GM06990 (cell line): ENCODE results near the gene MIGA1.

Experiments
- DNase-seq: peaks from one replicate; pipeline ENCODE4 v3.0.0-alpha.2; 2011; ENCODE audit not compliant: insufficient read length; ENCODE audit errors: extremely low read depth
- H3K27me3 ChIP-seq: replicated peaks from 2 replicates; pipeline ENCODE4 v1.6.0; 2011; ENCODE audit warnings: low read length; ENCODE audit not compliant: control insufficient read depth, insufficient read depth
- H3K36me3 ChIP-seq: 2 replicates; pipeline ENCODE4 v1.5.1; 2011; ENCODE audit warnings: low read length; ENCODE audit not compliant: control insufficient read depth, insufficient read depth
- H3K4me3 ChIP-seq: replicated peaks from 2 replicates; pipeline ENCODE4 v1.5.1; 2011; ENCODE audit warnings: low read depth, mild to moderate bottlenecking, control low read depth, low read length
- TF ChIP-seq, protein P1 (sequence below): IDR thresholded peaks from 2 replicates; pipeline ENCODE4 v1.5.1; 2011; ENCODE audit warnings: low read length, control low read depth, mild to moderate bottlenecking, inconsistent platforms; ENCODE audit not compliant: insufficient read depth, poor library complexity, severe bottlenecking

The MIGA1 gene

DNA sequence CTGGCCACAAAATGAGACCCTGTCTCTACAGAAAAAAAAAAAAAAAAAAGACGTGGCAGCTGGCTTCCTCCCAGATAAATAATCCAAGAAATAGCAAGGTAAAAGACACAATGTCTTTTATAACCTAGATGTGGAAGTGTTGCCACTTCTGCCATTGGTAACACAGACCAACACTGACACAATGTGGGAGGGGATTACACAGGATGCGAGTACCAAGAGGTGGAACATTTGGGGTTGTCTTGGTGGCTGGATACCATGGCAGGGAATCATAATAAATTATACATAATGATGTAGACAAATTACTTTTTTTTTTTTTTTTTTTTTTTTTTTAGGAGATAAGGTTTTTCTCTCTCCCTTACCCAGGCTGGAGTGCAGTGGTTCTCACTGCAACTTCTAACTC lies 103.0 kb downstream of the MIGA1 start:
- Histone ChIP-seq H3K27me3 (no peaks in the 10 kb centered on the region), H3K4me3 (no peak overlapping the region), H3K36me3 (no peaks in the 10 kb centered on the region; the same call in 1 of the 2 replicates)
- TF ChIP-seq, protein P1, sequence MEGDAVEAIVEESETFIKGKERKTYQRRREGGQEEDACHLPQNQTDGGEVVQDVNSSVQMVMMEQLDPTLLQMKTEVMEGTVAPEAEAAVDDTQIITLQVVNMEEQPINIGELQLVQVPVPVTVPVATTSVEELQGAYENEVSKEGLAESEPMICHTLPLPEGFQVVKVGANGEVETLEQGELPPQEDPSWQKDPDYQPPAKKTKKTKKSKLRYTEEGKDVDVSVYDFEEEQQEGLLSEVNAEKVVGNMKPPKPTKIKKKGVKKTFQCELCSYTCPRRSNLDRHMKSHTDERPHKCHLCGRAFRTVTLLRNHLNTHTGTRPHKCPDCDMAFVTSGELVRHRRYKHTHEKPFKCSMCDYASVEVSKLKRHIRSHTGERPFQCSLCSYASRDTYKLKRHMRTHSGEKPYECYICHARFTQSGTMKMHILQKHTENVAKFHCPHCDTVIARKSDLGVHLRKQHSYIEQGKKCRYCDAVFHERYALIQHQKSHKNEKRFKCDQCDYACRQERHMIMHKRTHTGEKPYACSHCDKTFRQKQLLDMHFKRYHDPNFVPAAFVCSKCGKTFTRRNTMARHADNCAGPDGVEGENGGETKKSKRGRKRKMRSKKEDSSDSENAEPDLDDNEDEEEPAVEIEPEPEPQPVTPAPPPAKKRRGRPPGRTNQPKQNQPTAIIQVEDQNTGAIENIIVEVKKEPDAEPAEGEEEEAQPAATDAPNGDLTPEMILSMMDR, result no peak
- no peak for DNase-seq

DNA sequence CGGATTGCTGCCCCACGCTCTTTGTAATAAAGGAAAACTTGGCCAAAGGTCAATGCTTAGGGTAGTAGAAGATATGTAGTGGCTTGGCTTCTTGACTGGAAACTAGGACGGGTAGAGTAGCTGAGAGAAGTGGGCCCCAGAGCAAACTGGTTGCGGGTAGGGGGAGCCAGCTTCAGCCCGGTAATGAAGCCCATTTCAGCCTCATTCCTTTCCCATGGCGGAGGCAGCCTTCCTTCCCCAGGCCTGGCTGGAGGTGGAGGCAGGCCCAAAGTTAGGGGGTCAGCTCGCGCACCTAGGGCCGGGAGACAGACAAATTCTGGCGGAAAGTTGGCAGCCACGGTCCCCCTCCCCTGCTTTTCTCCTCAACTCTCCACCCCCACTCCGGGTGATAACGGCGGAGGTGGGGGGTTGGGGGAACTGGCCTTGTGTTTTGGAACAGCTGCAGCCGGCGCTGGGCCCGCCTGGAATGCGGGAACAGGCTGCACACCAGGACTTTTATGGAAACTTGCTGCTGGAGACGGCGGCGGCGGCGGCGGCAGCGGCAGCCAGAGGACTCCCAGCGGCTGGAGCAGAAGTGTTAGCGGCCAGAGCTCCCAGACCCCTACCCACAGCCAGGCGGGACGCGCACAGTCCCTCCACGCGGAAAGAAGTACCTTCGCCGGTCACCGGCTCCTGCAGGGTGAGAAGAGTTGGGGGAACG lies 108.8 kb downstream of the MIGA1 start, which contains the start of gene NEXN:
NEXN (plus strand) TSS at position 544 of the 700 bp plus-strand sequence. CDS start 27,483 bp downstream, outside the sequence.
- peak; percentile 5 for DNase-seq
- Histone ChIP-seq H3K27me3 (no peaks in the 10 kb centered on the region), H3K36me3 (no peaks in the 10 kb centered on the region; the same call in 1 of the 2 replicates), H3K4me3 (peak within 1 kb of the TSS; percentile 63)
- TF ChIP-seq, protein P1, result no peak

DNA sequence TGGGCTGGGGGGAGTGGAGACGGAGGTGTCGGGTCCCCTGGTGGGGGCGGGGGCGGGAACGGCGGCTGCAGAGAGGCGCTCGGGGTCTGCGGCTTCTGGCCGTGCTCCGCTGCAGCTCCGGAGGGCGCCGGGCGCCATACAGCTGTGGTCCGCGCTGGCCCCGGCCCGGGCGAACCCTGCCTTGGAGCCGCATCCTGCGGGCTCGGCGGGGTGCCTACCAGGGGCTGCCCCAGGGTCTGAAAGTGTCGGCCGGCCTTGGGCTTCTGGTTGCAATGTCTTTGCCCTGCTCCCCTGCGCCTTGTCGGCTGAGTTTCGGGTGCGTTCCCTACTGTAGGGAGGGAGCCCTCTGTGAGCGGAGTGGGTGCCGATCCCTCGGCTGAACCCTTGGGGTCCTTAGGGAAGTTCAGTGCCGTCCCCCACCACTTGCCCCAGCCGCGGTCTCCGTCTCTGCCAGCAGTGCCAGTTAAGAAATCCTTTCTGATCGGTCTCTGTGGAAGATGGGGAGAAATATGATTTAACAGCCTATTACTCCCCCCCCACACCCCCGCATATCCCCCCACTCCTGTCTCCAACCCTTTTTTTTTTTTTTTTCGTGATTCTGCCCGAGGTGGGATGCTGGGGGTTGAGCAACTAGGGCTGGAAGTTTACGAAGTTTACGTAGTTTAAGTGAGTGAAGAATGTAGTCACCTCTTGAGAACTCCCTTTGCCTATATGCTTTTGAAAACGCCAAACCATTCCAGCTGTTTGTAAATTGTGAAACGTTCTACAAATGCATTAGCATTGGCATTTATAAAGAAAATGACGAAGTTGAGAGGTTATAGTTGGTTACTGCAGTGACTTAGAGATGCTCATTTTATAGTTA lies 109.6 kb downstream of the MIGA1 start:
- peak; percentile 36 for DNase-seq
- Histone ChIP-seq H3K27me3 (no peaks in the 10 kb centered on the region), H3K36me3 (no peaks in the 10 kb centered on the region; the same call in 1 of the 2 replicates), H3K4me3 (peak overlapping the region; percentile 63)
- TF ChIP-seq, protein P1, result no peak

DNA sequence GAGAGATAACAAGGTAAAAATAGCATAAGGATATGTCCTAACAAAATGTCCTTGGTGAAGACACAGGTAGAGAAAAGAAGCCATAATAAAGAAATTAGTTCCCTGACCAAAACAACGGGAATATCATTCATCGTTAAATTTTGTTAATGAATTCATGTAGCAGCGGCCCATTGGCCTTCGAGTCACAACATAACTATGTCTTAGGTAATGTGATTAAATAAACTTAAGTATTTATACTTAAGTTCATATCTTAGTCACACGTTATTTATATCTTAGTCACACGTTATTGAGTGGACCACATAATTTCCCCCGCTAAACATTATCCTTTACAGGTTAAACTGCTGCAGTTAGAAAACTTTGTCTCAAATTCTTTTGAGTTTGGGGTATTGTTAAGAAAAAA lies 110.2 kb downstream of the MIGA1 start:
- TF ChIP-seq, protein P1, result no peak
- Histone ChIP-seq H3K36me3 (no peaks in the 10 kb centered on the region; the same call in 1 of the 2 replicates), H3K27me3 (no peaks in the 10 kb centered on the region), H3K4me3 (no peak overlapping the region)
- DNase-seq, result no peak

DNA sequence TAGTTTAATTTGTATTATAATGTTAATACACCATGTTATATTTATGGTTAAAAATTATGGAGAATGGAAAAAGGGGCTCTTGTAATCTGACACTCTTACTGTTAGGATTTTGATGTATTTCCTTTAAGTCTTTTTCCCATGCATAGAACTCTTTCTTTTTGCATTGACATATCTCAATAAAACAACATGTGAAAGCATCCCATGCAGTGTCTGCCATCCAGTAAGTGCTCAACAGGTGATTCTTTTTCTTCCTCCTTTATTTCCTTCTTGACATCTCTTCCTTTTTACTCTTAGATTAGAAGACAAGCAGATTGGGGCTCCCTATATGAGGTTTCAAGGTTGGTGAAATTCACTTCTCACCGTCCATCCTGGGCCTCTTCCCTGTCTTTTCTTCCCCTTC lies 111.8 kb downstream of the MIGA1 start:
- no peaks in the 10 kb centered on the region for H3K27me3 ChIP-seq
- H3K4me3 ChIP-seq, result no peak overlapping the region
- DNase-seq, result no peak
- no peaks in the 10 kb centered on the region; the same call in 1 of the 2 replicates for H3K36me3 ChIP-seq
- TF ChIP-seq, protein P1, result no peak
